Fibroblast of lung (primary cell): Measurements from ENCODE around the gene HBS1L. TPM values are rescaled to one million over a fixed set of nuclear protein-coding genes. Genes with fewer than 3 reads are reported as not detected.

Source experiments
- DNase-seq, 2 donors: peaks; one replicate each; pipeline versions ENCODE4 v3.0.0 to v3.0.0-alpha.2; 2010; ENCODE audit warnings: low read depth in 2 of 2
- H2AFZ ChIP-seq: 2 replicates; pipeline ENCODE4 v1.5.1; 2012; ENCODE audit warnings: low read length, control low read depth, inconsistent platforms
- H3K27ac ChIP-seq: 2 replicates; pipeline ENCODE4 v1.5.1; 2011; ENCODE audit warnings: low read length, control low read depth; ENCODE audit not compliant: insufficient read depth
- H3K27me3 ChIP-seq: 2 replicates; pipeline ENCODE4 v1.5.1; 2011; ENCODE audit warnings: mild to moderate bottlenecking, low read length; ENCODE audit not compliant: control insufficient read depth, insufficient read depth
- H3K36me3 ChIP-seq: 2 replicates; pipeline ENCODE4 v1.5.1; 2011; ENCODE audit warnings: low read length; ENCODE audit not compliant: control insufficient read depth, insufficient read depth
- H3K4me1 ChIP-seq: 2 replicates; pipeline ENCODE4 v1.5.1; 2011; ENCODE audit warnings: low read length; ENCODE audit not compliant: control insufficient read depth, insufficient read depth; ENCODE audit errors: extremely low read depth
- H3K4me2 ChIP-seq: 2 replicates; pipeline ENCODE4 v1.5.1; 2011; ENCODE audit warnings: low read length, control low read depth; ENCODE audit not compliant: insufficient read depth; ENCODE audit errors: extremely low read depth
- H3K4me3 ChIP-seq, 4 experiments: fragments of 200-600 bp in 1 of 4; sonication (generic) in 1 of 4; replicated peaks in 1 of 4; 2 replicates each; pipeline ENCODE4 v1.5.1; 2011 to 2016; ENCODE audit warnings: low read length in 4 of 4, low read depth in 3 of 4, mild to moderate bottlenecking in 3 of 4, control low read depth in 2 of 4, inconsistent platforms in 1 of 4, mixed read lengths in 1 of 4; ENCODE audit not compliant: insufficient read depth in 1 of 4; ENCODE audit errors: control extremely low read depth in 1 of 4
- H3K79me2 ChIP-seq: 2 replicates; pipeline ENCODE4 v1.5.1; 2012; ENCODE audit warnings: mild to moderate bottlenecking, low read length, inconsistent platforms; ENCODE audit not compliant: control insufficient read depth, insufficient read depth
- H3K9ac ChIP-seq: 2 replicates; pipeline ENCODE4 v1.5.1; 2011; ENCODE audit warnings: mild to moderate bottlenecking, low read length, control low read depth; ENCODE audit not compliant: insufficient read depth
- H3K9me3 ChIP-seq: 2 replicates; pipeline ENCODE4 v1.5.1; 2012; ENCODE audit warnings: low read depth, low read length; ENCODE audit not compliant: control insufficient read depth, insufficient read depth
- H4K20me1 ChIP-seq: 2 replicates; pipeline ENCODE4 v1.5.1; 2011; ENCODE audit warnings: low read length; ENCODE audit not compliant: control insufficient read depth, insufficient read depth; ENCODE audit errors: extremely low read depth
- CTCF ChIP-seq, 2 donors: IDR thresholded peaks in 1 of 2; conservative IDR thresholded peaks in 1 of 2; 1 replicate in 1 of 2; 2 replicates in 1 of 2; pipeline ENCODE4 v1.5.1; 2011 to 2012; ENCODE audit warnings: low read length in 2 of 2, control low read depth in 1 of 2, inconsistent platforms in 1 of 2, low read depth in 1 of 2, mild to moderate bottlenecking in 1 of 2
- EZH2 ChIP-seq: IDR thresholded peaks from 2 replicates; pipeline ENCODE4 v1.5.1; 2012; ENCODE audit warnings: low read length, control low read depth, mild to moderate bottlenecking; ENCODE audit errors: missing control alignments
- polyA plus RNA-seq, 2 donors: library from polyadenylated mRNA; depleted of rRNA in 1 of 2; stranded (reverse) in 1 of 2; unstranded in 1 of 2; fragments of >200 nt; gene quantifications; 2 replicates each; pipeline ENCODE4 v1.2.1, GENCODE V29; 2011 to 2012; ENCODE audit warnings: missing spikeins in 1 of 2
- total RNA-seq: library from RNA; depleted of rRNA; stranded (reverse); fragments of >200 nt; gene quantifications from 2 replicates; pipeline ENCODE4 v1.2.1, GENCODE V29; 2014

HBS1L gene
- total and polyA plus RNA-seq, 2 donors (not counting 1 experiment from before 2014, with no cell fraction given) = 106 to 118 TPM

GRCh38 chr6:135030056-135030473, 24.6 kb downstream of the HBS1L start:
- H3K4me3 ChIP-seq = no peak overlapping the region
- no peak overlapping the region for H3K9ac ChIP-seq
- peaks cover 2% of the 10 kb centered on the region for H3K79me2 ChIP-seq
- TF ChIP-seq CTCF (conservative IDR thresholded peaks at IDR 0.05 in 1 of 2, IDR thresholded peaks at IDR 0.05 in 1 of 2; ENCODE audit: low read depth in 1 of 2, low read length in 2 of 2) (no peak), EZH2 (no peak)
- no peak for DNase-seq
- H3K27me3 ChIP-seq = no peaks in the 10 kb centered on the region
- H2AFZ ChIP-seq = no peak overlapping the region
- no peaks in the 10 kb centered on the region for H4K20me1 ChIP-seq
- H3K27ac ChIP-seq = no peak overlapping the region
- peaks cover 1% of the 10 kb centered on the region for H3K36me3 ChIP-seq
- no peaks in the 10 kb centered on the region for H3K9me3 ChIP-seq
- H3K4me2 ChIP-seq = no peak overlapping the region
- H3K4me1 ChIP-seq = no peaks in the 10 kb centered on the region

GRCh38 chr6:135025775-135026174, 28.8 kb downstream of the HBS1L start:
- Histone ChIP-seq H3K9ac (no peak overlapping the region), H3K36me3 (no peaks in the 10 kb centered on the region), H3K4me2 (no peak overlapping the region), H4K20me1 (no peaks in the 10 kb centered on the region), H3K9me3 (no peaks in the 10 kb centered on the region), H3K4me3 (no peak overlapping the region), H3K79me2 (peaks cover 2% of the 10 kb centered on the region), H3K27me3 (no peaks in the 10 kb centered on the region), H3K27ac (no peak overlapping the region), H3K4me1 (no peaks in the 10 kb centered on the region), H2AFZ (no peak overlapping the region)
- DNase-seq = no peak
- TF ChIP-seq EZH2 = no peak

- Histone ChIP-seq H3K9me3 (no peaks in the 10 kb centered on the region), H3K79me2 (peaks cover 1% of the 10 kb centered on the region), H3K4me1 (no peaks in the 10 kb centered on the region), H4K20me1 (no peaks in the 10 kb centered on the region), H3K4me3 (no peak overlapping the region), H3K9ac (no peak overlapping the region), H3K4me2 (no peak overlapping the region), H3K36me3 (no peaks in the 10 kb centered on the region), H3K27me3 (no peaks in the 10 kb centered on the region), H3K27ac (no peak overlapping the region), H2AFZ (no peak overlapping the region)
- TF ChIP-seq CTCF (conservative IDR thresholded peaks at IDR 0.05 in 1 of 2, IDR thresholded peaks at IDR 0.05 in 1 of 2; ENCODE audit: low read depth in 1 of 2, low read length in 2 of 2) (no peak), EZH2 (no peak)
- no peak for DNase-seq
Measured at GRCh38 chr6:135025175-135025574, 29.4 kb downstream of the HBS1L start.
